Endometrium (tissue), 2 donors: ENCODE data around the gene KCNJ5.

ENCODE experiments used
- FAIRE-seq: peaks from 2 replicates; lab custom pipeline; 2012; peaks lifted over from hg19 to GRCh38; lab: Jason Lieb, UNC
- donor health status: control.
- donor health status: control.

Gene KCNJ5

GRCh38 chr11:128895526-128895925 is 4.4 kb downstream of the KCNJ5 start:
- no peak for FAIRE-seq

- FAIRE-seq = no peak
Observed at GRCh38 chr11:128896356-128896755, 5.2 kb downstream of the KCNJ5 start.

GRCh38 chr11:128897826-128898225 is 6.7 kb downstream of the KCNJ5 start:
- FAIRE-seq = no peak

GRCh38 chr11:128898580-128899344 is 7.6 kb downstream of the KCNJ5 start:
- FAIRE-seq = no peak

GRCh38 chr11:128900468-128900867 is 9.3 kb downstream of the KCNJ5 start:
- no peak for FAIRE-seq

GRCh38 chr11:128901653-128902514 is 10.7 kb downstream of the KCNJ5 start:
- FAIRE-seq = no peak

GRCh38 chr11:128902515-128903066 is 11.4 kb downstream of the KCNJ5 start:
- no peak for FAIRE-seq

GRCh38 chr11:128903248-128904061 is 12.3 kb downstream of the KCNJ5 start:
- FAIRE-seq = no peak

GRCh38 chr11:128904303-128904655 is 13.1 kb downstream of the KCNJ5 start:
- FAIRE-seq = no peak

GRCh38 chr11:128904656-128905344 is 13.6 kb downstream of the KCNJ5 start:
- FAIRE-seq = peak; percentile 63

GRCh38 chr11:128905345-128906184 is 14.4 kb downstream of the KCNJ5 start:
- no peak for FAIRE-seq

- FAIRE-seq = no peak
Observed at GRCh38 chr11:128906185-128907050, 15.3 kb downstream of the KCNJ5 start.

GRCh38 chr11:128907585-128907984 is 16.4 kb downstream of the KCNJ5 start:
- no peak for FAIRE-seq

GRCh38 chr11:128908391-128909246 is 17.5 kb downstream of the KCNJ5 start:
- no peak for FAIRE-seq

GRCh38 chr11:128909438-128910125 is 18.4 kb downstream of the KCNJ5 start:
- no peak for FAIRE-seq

GRCh38 chr11:128910576-128910975 is 19.4 kb downstream of the KCNJ5 start:
- FAIRE-seq = no peak

GRCh38 chr11:128911239-128911638 is 20.1 kb downstream of the KCNJ5 start:
- no peak for FAIRE-seq

GRCh38 chr11:128911701-128912100 is 20.5 kb downstream of the KCNJ5 start:
- no peak for FAIRE-seq
